HFF-Myc (cell line): ENCODE measurements around the gene CCDC47.

ENCODE experiments used
- DNase-seq: peaks from one replicate; pipeline ENCODE4 v3.0.0-alpha.2; 2011; ENCODE audit warnings: low read depth; ENCODE audit errors: extremely low read depth
- H3K4me3 ChIP-seq: replicated peaks from 2 replicates; pipeline ENCODE4 v1.5.1; 2011; ENCODE audit warnings: low read depth, mild to moderate bottlenecking, control low read depth, low read length
- TF ChIP-seq, protein P1 (sequence below): IDR thresholded peaks from 2 replicates; pipeline ENCODE4 v1.5.1; 2012; ENCODE audit warnings: mild to moderate bottlenecking, low read depth, low read length, control low read depth; ENCODE audit errors: missing control alignments

The CCDC47 gene

DNA sequence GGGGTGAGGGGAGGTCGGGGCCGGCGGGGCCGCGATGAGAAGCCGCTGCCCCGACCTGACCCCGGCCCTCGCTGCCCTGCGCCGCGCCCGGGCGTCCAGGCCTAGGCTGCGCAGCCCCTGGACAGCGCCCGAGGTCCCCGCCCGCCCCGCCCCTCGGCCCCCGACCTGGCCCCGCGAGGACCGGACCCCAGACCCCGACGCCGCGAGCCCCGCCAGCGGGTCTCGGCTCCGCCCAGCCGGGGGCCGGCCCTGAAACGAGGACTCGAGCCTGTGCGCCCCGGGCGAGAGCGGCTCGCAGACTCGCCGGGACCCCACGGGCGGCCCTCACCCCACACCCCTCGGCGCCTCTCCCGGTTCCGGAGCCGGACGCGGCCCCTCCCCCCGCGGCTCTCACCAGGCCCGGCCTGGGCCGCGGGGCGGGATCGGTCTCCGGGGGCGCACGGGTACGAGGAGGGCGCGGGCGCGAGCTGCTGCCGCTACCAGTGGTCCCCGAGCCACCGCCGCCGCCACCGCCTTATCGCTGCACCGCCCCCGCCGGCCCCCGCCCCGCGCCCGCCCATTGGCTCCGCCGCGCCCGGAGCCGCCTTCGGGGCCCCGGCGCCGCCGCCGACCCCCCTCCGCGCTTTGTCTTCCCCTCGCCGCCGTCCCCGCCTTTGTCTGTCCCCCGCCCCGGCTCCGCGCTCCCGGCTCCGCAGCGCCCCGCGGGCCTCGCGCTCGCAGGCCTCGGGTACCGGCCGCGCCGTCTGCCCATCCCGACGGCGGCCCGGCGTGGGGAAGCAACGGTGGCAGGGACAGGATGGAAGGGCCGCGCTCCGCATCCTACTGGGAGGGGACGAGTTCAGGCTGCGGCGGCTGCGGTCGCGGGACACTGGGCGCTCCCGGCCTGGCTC, 73.5 kb downstream of the CCDC47 start, which contains the start of gene LIMD2:
LIMD2 (minus strand) TSS at position 488 of the 890 bp plus-strand sequence. CDS start 827 bp downstream, outside the sequence.
- DNase-seq: no peak
- H3K4me3 ChIP-seq: peak within 1 kb of the TSS; percentile 42
- TF ChIP-seq, protein P1, sequence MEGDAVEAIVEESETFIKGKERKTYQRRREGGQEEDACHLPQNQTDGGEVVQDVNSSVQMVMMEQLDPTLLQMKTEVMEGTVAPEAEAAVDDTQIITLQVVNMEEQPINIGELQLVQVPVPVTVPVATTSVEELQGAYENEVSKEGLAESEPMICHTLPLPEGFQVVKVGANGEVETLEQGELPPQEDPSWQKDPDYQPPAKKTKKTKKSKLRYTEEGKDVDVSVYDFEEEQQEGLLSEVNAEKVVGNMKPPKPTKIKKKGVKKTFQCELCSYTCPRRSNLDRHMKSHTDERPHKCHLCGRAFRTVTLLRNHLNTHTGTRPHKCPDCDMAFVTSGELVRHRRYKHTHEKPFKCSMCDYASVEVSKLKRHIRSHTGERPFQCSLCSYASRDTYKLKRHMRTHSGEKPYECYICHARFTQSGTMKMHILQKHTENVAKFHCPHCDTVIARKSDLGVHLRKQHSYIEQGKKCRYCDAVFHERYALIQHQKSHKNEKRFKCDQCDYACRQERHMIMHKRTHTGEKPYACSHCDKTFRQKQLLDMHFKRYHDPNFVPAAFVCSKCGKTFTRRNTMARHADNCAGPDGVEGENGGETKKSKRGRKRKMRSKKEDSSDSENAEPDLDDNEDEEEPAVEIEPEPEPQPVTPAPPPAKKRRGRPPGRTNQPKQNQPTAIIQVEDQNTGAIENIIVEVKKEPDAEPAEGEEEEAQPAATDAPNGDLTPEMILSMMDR: no peak

DNA sequence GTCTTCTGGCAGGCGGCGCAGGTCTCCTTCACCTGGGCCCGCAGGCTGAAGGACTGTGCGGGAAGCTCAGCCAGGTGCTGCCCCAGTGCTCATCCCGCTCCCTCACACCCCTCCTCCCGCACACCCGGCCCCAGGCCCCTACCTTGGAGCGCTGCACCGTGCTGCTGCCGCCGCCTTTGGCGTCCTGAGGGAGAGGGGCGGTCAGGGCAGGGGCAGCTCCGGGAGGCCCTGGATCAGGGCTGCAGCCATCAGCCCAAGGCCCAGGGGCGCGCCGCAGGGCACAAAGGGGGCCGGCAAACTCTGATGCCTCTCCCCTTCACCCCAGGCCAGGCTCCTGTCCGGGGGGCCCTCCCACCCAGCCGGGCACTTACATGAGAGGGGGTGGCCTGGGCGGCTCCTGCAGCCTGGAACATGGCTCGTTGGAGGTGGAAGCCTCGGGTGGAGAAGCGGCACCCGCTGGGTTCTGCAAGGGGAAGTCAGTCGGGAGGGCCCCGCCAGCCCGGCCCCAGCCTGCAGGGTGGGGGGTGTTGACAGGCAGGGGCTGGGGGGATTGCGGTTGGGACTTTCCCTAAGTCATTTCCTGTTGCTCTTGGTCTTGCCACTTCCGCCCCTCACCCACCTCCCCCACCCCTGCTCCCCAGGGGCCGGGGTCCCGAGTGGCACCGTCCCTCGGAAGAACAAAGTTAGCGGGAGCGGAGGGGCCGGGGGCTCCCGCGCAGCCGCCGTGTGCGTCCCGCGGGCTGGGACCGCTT, 74.3 kb downstream of the CCDC47 start:
- TF ChIP-seq, protein P1: no peak
- DNase-seq: no peak
- H3K4me3 ChIP-seq: peak overlapping the region; percentile 42

DNA sequence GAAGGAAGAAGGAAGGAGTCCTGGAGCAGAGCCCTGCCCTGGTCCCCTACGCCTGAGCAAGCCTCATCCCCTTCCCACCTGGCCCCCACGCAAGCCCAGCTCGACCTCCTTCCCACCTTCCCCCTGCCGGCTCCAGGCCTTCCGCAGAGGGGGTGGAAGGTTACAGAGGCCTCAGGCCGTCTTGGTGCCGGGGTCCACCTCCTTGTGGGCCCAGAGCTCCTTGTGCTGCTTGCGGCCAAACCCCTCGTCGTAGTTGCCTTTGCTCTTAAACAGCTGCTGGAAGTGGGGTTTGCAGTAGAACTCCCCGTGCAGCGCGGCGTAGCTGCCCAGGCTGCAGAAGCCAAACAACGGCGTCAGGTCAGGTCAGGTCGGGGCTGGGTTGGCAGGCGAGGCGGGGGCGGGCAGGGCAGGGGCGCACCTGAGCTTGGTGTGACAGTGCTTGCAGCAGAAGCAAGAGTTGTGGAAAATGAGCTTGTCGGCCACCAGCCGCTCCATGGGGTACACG, 75.0 kb downstream of the CCDC47 start:
- TF ChIP-seq, protein P1: no peak
- no peak for DNase-seq
- peak overlapping the region; percentile 42 for H3K4me3 ChIP-seq

DNA sequence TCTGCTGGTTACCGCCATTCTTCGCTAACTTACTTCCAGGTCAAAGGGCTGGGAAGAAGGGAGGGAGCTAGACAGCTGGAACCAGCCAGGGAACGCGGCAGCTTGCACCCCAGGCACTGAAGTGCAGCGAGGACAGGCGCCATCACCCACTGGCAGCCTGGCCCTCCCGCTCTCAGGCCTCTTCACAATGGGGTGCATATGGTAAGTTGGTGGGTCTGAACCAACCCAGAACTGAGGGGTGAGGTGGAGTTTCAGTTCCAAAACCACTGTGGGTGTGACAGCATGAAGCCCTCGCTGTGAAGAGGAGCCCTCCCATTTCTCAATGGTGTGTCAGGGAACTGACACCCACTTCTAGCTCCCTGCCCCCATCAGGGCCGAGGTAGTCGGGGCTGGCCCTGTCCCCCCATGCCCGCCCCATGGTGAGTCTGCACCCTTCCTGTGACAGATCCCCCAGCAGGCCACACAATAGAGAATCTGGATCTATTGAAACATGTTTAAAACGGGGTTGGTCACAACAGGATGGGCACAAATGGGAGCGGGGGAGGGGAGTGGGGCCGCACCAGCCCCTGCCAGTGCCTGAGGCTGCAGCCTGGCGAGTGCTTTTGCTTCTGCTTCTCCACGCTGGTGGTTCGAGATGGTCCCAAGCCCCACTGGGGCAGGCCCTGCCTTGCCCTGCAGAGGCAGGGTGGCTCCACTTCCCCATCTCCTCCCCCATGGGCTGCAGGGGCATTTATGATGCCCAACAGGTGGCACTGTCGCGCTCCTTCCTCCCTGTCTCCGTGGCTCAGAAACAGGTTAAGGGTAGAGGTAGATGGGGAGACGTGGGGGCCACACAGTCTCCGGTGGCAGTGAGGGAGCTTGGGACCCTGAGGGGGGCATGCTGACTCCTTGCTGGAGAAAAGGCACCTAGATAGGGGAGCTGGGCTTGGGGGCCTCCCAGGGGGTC, 75.8 kb downstream of the CCDC47 start:
- no peak overlapping the region for H3K4me3 ChIP-seq
- DNase-seq: no peak
- TF ChIP-seq, protein P1: peak; percentile 51

DNA sequence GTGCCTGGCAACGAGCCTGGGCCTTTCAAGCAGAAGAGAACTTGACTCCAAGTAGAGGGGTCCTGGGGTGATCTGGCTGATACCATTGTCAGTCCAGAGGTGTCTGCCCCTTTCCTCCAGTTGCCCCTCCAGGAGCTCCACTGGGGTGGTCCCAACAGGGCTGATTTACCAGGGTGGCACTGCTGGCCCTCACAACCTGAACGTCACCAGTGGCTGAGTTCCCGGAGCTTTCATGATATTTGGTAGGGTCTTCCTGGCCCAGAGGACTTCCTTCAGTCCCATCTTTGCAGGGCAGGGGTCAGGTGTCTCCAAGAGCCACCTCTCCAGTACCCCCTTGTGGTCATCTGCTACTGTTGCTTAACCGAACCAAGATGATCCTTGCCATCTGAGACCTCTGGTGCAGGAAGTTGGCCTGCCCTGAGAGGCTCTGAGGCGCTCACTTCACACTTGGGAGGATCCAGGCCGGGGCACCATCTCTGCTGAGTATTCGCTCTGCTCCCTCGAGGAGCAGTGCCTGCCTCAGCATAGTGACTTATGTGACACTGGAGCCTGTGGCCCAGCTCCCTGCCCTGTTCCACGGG, 76.9 kb downstream of the CCDC47 start:
- no peak for DNase-seq
- no peak overlapping the region for H3K4me3 ChIP-seq
- TF ChIP-seq, protein P1: peak; percentile 53
